GM12874 (cell line): ENCODE data around the gene XKR8.

Source experiments
- CTCF ChIP-seq: IDR thresholded peaks from 2 replicates; pipeline ENCODE4 v1.5.1; 2011; ENCODE audit warnings: low read depth, mild to moderate bottlenecking, control low read depth, low read length, moderate library complexity; ENCODE audit not compliant: insufficient read depth

XKR8 gene

GRCh38 chr1:27934818-27935549, 24.8 kb upstream of the XKR8 start, which contains the start of gene SMPDL3B:
Gene SMPDL3B (plus strand): TSS chr1:27935000. CDS start chr1:27935184, 184 bp downstream.
- TF ChIP-seq CTCF, result no peak

GRCh38 chr1:27935721-27936120, 24.1 kb upstream of the XKR8 start:
- no peak for TF ChIP-seq CTCF

- TF ChIP-seq CTCF, result no peak
Observed at GRCh38 chr1:27936370-27936769, 23.4 kb upstream of the XKR8 start.

- TF ChIP-seq CTCF, result no peak
Observed at GRCh38 chr1:27937524-27937836, 22.3 kb upstream of the XKR8 start.

- no peak for TF ChIP-seq CTCF
Observed at GRCh38 chr1:27938488-27938887, 21.3 kb upstream of the XKR8 start.

- TF ChIP-seq CTCF, result peak; percentile 46; the same call in 1 of the 2 replicates
Observed at GRCh38 chr1:27940297-27940696, 19.5 kb upstream of the XKR8 start.

GRCh38 chr1:27940870-27941560, 18.8 kb upstream of the XKR8 start:
- TF ChIP-seq CTCF, result no peak
